HG02763 (cell line): Measurements from ENCODE around the gene RILP.

Experiments
- ATAC-seq: cut with Tn5 transposase; IDR thresholded peaks from one replicate; pipeline ENCODE4 v1.9.1; 2021; ENCODE audit warnings: mild to moderate bottlenecking, moderate library complexity; ENCODE audit not compliant: unreplicated experiment

RILP gene

GRCh38 chr17:1604831-1605528, 44.7 kb downstream of the RILP start:
- ATAC-seq, result no peak

GRCh38 chr17:1601571-1601970, 48.1 kb downstream of the RILP start:
- ATAC-seq, result no peak

DNA sequence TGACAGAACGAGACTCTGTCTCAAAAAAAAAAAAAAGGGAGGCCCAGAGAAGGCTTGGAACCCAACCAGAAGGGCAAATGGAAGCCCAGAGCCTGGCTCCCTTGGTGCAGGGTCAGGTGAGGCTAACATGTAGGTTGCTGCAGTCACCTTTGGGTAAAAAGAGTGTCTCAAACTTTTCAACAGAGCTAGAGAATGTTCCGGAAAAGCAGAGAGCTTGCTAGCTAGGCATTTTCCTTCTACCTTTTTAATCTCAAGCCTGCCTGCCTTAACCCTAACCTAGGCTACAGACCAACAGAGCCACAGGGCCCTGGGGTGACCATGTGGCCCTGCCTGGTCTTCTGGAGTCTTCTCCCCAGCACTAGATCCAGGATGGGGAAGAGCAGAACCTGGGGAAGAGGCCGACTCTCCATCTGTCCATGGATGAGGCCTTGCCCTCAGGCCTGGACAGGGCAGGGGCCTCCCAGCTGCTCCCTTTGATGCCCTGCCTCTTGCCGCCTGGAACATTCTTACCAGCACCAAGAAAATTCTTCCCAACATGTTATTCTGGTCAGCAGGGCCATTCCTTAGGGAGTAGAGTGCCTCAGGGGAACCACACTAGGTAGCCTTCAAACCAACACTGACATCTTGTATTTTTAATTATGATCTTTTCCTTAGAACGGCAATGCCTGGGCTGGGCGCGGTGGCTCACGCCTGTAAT, 51.1 kb downstream of the RILP start:
- no peak for ATAC-seq

DNA sequence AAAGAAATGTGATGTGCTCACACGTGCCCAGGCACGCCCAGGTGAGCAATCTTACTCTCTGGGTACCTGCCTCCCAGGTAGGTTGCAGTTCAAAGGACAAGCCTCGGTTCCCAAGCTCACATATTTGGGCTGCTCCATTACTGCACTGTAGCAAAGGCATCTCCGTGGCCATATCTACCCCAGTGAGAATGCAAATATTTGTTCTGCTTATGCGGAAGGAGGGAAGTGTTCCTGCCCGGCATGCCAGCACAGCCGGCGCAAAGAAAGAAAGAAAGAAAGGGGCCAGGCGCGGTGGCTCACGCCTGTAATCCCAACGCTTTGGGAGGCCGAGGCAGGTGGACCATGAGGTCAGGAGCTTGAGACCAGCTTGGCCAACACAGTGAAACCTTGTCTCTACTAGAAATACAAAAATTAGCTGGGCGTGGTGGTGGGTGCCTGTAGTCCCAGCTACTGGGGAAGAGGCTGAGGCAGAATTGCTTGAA, 51.8 kb downstream of the RILP start:
- ATAC-seq, result no peak
